Epidermal melanocyte (primary cell): ENCODE results near the gene CD200.
A peak's percentile ranks its signal among the peaks of the same experiment; 100 is the strongest.
"Not testable (repeated sequence)": the region's sequence is repeated elsewhere in the genome, so short reads cannot be mapped to it uniquely, and the experiment has no call there.

Experiments
- DNase-seq: peaks from one replicate; pipeline ENCODE4 v3.0.0; 2011; ENCODE audit warnings: low spot score; ENCODE audit not compliant: insufficient read length

The CD200 gene

DNA sequence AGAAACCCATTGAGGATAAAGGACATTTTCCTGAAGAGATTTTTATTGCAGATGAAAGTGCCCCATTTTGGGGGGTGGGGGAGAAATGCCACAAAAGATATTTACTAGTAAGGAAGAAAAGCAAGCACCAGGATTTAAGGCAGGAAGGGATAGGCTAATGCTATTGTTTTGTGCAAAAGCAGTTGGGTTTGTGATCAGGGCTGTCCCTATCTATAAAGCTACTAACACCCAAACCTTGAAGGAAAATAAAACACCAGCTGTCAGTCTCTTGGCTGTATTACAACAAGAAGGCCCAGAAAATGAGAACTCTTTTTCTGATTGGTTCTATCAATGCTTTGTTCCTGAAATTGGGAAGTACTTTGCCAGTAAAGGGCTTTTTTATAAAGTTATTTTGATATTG is 56.0 kb downstream of the CD200 start:
- no peak for DNase-seq

DNA sequence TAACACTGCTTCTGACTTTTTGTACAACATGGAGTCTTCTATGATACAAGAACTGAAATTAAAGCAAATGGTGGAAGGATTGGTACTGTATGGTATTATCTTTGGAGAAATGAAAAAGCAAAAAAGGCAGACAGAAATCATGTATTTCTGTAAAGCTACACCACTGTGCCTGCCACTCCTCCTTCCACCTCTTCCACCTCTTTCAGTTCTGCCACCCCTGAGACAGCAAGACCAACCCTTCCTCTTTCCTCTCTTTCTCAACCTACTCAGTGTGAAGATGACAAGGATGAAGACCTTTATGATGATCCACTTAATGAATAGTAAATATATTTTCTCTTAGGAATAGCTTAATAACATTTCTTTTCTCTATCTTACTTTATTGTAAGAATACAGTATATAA is 57.0 kb downstream of the CD200 start:
- DNase-seq = no peak

DNA sequence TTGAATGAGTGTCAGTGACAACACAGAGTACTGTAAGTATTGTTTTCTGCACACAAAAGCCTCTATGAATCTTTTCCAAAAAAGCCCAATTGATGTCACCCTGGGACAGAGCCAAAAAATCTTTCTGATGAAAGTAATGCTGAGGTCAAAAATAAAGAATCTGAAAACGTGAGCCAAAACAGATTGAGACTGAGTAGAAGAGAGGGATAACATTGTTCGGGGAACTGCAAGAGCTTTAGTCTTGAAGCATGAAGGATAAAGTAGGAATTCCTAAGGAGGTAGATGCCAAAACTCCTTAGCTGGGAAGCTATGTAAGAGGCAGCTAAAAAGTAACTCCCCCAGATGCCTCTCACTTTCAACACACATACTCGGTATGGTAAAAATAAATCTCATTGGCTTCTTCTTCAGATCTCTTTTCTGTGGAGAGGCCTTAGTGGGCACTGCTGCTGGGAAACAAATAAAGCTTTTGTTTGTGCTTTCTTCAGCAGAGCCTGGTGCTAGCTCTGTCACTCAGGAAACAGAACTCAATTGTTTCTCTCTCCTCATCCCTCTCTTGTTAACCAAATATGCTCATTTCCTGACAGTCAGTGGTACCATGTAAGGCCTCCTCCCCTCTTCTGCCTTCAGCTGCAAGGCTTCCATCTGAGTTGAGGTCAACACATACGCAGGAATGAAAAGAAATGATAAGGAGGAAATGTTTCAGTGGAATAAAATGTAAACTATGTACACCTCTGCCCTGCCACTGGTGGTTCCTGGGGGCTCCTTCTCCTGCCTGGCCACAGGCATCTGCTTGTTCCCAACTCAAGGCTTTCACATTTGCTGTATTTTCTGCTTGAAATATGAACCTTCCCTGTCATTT is 58.1 kb downstream of the CD200 start:
- DNase-seq = peak; percentile 34

DNA sequence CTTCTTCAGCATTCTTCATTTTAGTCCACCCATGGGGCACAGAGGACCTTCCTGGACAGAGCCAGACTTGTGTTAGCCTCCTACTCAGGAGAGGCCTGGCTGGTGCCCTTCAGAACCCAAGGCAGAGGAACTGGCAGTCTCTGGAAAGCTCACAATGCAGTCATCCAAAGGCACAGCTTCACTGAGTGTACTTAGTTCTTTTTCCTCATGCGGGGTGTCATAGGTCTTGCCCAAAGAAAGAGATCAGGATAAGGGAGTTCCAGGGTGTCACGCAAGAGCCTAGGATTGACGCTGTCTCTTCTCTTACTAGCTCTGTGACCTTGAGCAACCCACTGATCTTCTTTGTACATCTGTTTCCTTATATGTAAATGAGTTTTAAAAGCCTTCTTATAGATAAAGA is 58.7 kb downstream of the CD200 start:
- no peak for DNase-seq

DNA sequence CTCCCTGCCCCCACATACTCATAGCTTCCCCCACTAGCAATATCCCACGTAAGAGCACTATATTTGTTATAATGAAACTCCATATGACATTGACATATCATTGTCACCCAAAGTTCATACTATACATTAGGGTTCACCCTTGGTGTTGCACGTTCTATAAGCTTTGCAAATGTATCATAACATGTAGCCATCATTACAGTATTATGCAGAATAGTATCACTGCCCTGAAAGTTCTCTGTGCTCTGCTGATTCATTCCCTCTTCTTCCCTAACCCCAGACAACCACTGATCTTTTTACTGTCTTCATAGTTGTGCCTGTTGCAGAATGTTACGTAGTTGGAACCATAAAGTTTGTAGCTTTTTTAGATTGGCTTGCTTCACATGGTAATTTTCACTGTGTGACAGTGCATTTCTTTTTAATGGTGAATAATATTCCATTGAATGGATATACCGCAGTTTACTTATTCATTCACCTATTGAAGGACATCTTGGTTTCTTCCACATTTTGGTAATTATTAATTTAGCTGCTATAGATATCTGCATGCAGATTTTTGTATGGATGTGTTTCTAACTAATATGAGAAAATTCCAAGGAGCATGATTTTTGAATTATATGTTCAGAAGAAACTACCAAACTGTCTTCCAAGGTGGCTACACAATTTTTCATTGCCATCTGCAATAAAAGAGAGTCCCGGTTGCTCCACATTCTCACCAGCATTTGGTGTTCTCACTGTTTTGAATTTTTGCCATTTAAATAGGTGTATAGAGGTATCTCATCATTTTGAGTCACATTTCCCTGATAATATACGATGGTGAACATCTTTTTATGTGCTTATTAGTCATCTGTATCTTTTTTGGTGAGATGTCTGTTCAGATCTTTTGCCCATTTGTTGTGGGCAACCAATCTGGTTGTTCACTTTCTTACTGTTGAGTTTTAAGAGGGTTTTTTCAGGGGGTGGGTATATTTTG is 59.7 kb downstream of the CD200 start:
- DNase-seq = no peak

DNA sequence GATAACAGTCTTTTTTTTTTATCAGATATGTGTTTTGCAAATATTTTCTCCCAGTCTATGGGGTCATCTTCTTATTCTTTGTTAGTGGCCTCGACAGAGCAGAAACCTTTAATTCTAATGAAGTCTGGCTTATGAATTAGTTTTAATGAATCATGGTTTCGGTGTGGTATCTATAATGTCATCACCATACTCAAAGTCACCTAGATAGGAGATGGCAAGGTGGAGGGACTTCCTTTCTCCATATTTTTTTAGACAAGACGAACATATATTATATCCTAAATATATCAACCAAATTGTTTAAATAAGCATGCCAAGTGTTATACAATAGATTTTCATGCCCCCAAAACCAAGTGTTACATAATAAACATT is 60.4 kb downstream of the CD200 start:
- DNase-seq = no peak

DNA sequence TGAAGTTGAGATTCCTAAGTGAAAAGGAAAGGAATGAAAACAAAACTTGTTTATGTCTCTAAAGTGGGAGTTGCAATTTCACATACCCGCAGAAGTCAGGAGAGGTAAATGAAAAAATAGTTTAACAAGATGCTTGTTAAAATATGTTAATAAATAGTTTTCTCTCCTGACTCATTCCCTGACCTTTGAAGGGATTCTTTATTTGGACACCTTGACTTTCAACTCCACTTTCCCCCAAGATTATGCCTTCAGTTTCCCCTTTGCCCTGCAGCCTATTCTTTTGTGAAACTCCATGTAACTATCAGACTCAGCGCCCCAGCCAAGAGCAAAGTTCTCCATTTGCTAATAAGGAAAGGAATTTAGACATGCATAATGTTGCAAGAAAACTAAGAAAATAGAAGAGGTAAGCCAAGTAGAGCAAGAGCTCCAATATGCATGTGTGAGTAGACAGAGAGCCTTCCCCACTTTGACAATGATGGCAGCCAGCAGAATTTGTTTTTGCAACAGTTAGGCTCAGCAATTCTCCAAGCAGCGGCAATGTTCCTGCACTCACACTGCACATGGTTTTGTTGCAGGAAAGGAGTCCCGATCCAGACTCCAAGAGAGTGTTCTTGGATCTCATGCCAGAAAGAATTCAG is 61.2 kb downstream of the CD200 start:
- DNase-seq = no peak

DNA sequence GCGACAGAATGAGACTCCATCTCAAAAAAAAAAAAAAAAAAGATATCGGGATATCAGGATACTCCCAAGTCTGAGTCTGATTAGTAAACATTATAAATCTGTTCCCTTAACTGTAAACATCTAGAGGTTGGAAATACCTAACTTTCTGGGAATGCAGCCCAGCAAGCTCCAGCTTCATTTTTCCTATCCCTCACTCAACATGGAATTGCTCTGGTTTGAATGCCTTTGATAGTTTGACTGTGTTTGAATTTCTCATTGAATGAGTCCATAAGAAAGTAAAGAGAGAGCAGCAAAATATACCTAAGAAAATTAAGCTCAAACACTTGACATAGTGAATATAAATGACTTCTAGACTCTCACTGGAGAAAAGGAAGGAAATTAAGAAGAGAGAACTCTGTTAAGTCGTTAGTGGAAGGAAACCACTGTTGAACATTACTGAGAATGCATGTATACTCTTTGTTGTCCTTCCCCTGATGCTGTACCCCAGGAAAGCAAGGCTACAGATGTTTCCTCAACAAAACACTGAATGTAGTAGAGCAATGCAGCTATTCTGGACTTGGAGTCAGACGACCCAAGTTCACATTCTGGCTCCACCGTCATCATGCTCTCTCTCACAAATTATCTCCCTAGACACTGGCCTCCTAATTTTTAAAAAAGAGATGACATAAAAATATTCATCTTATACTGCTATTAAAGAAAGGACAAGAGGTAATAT is 62.4 kb downstream of the CD200 start:
- DNase-seq = no peak

DNA sequence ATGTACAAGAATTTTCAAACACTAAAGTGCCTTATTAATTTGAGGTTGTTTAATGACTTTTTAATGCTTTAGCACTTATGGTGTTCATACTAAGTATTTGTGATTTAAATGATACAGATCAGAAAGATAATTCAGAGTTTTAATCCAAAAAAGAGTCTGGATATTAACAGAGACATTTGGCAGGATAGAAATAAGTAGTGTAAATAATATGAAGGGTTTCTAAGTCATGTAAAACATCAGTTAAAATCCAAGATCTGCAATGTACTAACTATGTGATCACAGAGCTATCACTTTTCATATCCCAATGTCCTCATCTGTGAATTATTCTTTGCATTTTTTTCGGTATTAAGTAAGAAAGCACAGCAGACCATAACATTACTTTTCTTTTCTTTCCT is 62.9 kb downstream of the CD200 start:
- DNase-seq = no peak

DNA sequence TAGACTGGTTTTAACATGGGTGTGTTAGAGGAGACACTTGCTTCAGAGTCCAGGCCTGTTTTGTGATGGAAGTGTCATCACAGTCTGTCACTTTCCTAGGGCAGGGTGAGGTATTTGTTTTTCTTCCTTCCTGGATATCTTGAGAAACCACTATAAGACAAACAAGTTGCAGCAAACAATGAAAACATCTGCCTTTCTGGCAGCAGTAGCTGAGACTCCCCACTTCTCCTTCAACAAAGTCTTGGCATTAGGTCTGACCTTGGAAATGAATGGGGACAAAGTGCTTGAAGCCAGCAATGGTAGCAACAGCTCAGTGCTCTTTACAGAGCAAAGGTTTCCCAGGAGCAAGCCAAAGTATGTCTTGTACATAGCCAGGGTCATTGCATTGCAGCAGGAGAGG is 64.6 kb downstream of the CD200 start:
- DNase-seq = no peak

DNA sequence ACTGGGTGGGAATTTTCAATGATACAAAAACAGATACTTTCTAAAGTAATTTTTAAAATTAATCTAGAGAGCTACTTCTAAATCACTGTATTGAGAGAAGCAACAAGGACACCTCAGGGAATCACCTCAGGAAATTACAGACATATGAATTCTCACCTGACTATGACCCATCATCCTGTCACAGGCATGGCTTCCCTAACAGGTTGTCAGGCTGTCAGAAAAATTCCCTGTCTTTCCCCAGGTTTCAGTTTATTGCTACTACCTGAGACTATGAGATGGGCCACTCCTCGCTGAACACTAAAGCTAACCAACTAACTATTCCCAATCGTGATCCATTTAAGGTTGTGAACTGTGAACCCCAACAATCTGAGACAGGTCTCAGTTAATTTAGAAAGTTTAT is 66.1 kb downstream of the CD200 start:
- DNase-seq = no peak

DNA sequence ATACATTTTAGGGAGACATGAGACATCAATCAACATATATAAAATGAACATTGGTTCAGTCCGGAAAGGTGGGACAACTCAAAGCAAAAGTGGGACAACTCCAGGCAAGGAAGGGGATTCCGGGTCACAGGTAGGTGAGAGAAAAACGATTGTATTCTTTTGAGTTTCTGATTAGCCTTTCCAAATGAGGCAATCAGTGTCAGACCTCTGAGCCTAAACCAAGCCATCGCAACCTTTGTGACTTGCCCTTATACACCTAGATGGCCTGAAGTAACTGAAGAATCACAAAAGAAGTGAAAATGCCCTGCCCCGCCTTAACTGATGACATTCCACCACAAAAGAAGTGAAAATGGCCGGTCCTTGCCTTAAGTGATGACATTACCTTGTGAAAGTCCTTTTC is 66.6 kb downstream of the CD200 start:
- not testable (repeated sequence) for DNase-seq

DNA sequence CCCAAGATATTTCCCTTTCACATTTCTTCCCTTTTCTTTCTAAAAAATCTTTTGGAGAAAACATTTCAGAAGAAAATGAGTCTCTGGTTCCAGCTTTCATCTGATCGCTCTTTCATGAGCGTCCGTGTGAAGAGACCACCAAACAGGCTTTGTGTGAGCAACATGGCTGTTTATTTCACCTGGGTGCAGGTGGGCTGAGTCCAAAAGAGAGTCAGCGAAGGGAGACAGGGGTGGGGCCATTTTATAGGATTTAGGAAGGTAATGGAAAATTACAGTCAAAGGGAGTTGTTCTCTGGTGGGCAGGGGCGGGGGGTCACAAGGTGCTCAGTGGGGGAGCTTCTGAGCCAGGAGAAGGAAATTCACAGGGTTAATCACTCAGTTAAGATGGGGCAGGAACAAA is 67.4 kb downstream of the CD200 start:
- not testable (repeated sequence) for DNase-seq

DNA sequence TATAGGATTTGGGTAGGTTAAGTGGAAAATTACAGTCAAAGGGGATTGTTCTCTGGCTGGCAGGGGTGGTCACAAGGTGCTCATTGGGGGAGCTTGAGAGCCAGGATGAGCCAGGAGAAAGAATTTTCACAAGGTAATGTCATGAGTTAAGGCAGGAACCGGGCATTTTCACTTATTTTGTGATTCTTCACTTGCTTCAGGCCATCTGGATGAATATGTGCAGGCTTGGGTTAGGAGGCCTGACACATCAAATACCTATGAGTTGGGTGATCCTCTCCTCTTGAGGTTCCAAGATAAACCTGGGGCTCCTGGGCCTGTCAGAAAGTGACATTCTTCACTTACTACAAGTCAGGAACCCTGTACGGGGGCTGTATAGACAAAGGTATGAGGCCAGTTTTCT is 68.7 kb downstream of the CD200 start:
- no peak for DNase-seq

DNA sequence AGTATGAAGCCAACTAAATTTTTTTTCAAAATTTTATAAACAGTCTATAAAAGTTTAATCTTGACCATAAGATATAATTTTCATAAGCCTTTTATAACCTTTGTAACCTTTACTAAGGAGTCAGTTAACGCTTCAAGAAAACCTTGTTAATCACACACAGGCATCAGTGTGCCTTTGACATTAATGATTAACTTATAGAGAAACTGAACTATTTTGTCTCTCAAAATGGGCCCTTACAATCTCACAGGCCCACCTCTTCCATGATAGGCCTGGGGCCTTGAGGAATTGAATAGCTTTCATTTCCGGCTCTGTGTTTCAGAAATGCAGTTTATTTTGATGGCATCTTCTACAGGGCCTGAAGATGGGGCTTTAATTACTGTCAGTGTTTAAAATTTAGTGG is 70.1 kb downstream of the CD200 start:
- DNase-seq = no peak

DNA sequence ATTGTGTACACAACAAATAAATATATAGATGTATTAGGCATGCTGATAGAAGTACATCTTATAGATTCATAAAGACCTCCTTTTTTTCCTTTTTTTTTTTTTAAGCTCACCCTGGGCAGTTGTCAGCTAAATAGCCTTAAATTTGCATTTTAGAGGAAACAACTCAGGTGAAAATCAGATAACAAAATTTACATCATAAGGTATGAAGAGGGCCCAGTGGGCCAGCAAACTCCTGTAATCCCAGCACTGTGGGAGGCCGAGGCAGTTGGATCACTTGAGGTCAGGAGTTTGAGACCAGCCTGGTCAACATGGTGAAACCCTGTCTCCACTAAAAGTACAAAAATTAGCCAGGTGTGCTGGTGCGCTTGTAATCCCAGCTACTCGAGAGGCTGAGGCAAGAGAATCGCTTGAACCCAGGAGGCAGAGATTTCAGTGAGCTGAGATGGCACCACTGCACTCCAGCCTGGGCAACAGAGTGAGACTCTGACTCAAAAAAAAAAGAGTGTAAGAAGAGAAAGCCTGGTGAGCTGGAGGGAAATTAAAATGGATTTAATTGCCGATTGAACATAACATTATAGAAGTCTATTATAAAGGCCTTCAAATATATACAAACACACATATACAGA is 72.1 kb downstream of the CD200 start:
- not testable (repeated sequence) for DNase-seq

DNA sequence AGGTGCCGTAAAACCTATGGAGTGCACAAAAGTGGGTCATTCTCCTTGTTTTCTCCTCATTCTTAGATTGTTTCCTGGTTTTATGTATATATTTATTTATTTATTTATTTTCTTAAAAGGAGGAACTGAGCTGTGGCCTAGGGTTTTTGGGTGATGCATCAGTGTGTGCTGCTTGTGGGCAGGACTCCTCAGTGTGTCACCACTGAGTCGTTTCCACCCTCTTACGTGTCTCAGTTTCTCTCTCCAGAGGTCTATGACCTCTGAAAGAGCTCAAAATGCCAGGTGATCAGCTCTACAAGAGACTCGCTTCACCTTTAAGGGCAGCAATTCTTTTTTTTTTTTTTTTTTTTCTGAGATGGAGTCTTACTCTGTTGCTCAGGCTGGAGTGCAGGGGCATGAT is 72.9 kb downstream of the CD200 start:
- DNase-seq = no peak

DNA sequence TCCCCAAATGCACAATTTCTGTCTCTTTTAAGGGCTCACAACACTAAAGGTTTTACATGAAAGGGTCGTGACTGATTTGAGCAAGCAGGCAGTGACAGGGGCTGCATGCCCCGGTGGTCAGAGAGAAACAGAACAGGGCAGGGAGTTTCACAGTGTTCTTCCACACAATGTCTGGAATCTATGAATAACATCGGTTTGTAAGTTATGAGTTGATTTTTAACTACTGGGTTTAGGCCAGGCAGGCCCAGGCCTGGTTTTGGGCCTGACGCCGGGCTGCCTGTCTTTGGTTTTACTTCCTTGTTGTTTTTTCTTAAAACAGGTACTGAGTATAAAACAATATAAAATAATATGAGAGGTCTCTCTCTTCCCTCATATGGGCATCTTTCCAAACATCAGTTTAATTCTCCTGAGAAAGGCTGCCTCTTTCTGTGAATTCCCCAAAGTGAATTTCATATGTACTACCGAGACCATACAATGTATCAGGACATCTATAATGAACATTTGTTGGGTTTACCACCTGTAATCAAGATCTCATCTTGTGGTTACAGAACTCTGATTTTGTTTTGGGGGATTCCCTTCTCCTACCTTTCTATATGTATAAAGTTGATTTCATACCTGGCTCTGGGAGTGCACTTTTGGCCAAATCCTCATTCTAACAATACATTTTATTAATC is 74.4 kb downstream of the CD200 start:
- no peak for DNase-seq

DNA sequence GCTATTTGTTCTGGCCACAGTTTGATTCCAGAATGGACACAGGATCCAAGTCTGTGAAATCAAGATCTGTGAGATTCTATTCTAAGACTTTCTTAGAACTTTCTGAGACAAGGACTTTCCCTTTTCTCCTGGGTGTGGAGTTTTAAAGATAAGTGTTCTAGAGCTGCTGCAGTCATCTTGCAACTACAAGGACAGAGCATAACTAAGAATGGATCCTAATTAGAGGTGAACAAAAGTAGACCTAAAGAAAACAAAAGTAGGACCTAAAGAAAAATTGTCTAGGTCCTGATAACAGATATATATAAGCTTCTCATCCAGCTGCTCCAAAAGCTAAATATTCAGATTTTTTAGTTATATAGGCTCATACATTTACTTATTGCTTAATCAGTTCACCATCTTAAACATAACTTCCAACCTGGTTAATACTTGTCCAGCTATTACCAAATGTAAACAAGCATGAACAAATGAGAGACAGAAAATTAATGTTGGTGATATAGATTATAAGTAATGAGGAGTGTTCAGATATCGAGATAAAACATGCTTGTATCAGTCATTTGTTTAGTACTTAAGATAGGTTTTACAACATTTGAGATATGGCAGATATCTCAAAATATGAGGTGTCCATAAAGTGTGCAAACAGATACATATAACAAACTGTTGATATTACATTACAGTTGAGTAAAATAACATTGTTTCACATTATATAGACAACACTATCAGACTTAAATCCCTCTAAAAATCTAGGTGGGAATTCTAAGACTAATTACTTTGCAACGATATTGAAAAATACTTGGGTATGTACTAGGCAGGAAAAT is 75.1 kb downstream of the CD200 start:
- no peak for DNase-seq
